CD14-positive monocyte (primary cell): ENCODE data around the gene PPP4R1. TPM values are rescaled to one million over a fixed set of nuclear protein-coding genes. Genes with fewer than 3 reads are reported as not detected.

ENCODE experiments used
- DNase-seq, 3 donors: peaks; one replicate each; pipeline ENCODE4 v3.0.0-alpha.2; 2011 to 2022
- H2AFZ ChIP-seq: 2 replicates; pipeline ENCODE4 v1.6.0; 2012; ENCODE audit warnings: mild to moderate bottlenecking, low read depth, low read length, inconsistent platforms; ENCODE audit not compliant: insufficient read depth, poor library complexity, severe bottlenecking
- H3K27ac ChIP-seq, 2 donors: 1 replicate in 1 of 2; 2 replicates in 1 of 2; pipeline ENCODE4 v1.5.1; 2012 to 2013; ENCODE audit warnings: low read length in 2 of 2, control low read depth in 1 of 2, inconsistent platforms in 1 of 2, low read depth in 1 of 2, mild to moderate bottlenecking in 1 of 2
- H3K27me3 ChIP-seq, 2 donors: one replicate each; pipeline versions ENCODE4 v1.6.0 to v1.6.1; 2011 to 2013; ENCODE audit warnings: low read length in 2 of 2; ENCODE audit not compliant: control insufficient read depth in 2 of 2, insufficient read depth in 2 of 2
- H3K36me3 ChIP-seq, 2 donors: replicated peaks in 1 of 2; 1 replicate in 1 of 2; 2 replicates in 1 of 2; pipeline versions ENCODE4 v1.5.1 to v1.6.1; 2012 to 2013; ENCODE audit warnings: low read length in 2 of 2, control low read depth in 1 of 2, inconsistent platforms in 1 of 2, mild to moderate bottlenecking in 1 of 2; ENCODE audit not compliant: insufficient read depth in 2 of 2, control insufficient read depth in 1 of 2
- H3K4me1 ChIP-seq, 2 donors: 1 replicate in 1 of 2; 2 replicates in 1 of 2; pipeline versions ENCODE4 v1.5.1 to v1.6.1; 2012 to 2013; ENCODE audit warnings: low read length in 2 of 2, control low read depth in 1 of 2, inconsistent platforms in 1 of 2, mild to moderate bottlenecking in 1 of 2, moderate library complexity in 1 of 2; ENCODE audit not compliant: insufficient read depth in 2 of 2, control insufficient read depth in 1 of 2
- H3K4me2 ChIP-seq: replicated peaks from 2 replicates; pipeline ENCODE3; 2012; ENCODE audit warnings: low read length, moderate library complexity, mild to moderate bottlenecking; ENCODE audit not compliant: poor library complexity, severe bottlenecking; ENCODE audit errors: extremely low read depth
- H3K4me3 ChIP-seq, 3 experiments: fragments of 200-600 bp in 1 of 3; sonication (generic) in 1 of 3; replicated peaks in 1 of 3; 1 replicate in 2 of 3; 2 replicates in 1 of 3; pipeline ENCODE4 v1.5.1; 2011 to 2013; ENCODE audit warnings: low read length in 3 of 3, mild to moderate bottlenecking in 3 of 3, control low read depth in 2 of 3, low read depth in 2 of 3, inconsistent platforms in 1 of 3, moderate library complexity in 1 of 3
- H3K79me2 ChIP-seq: 2 replicates; pipeline ENCODE4 v1.6.0; 2012; ENCODE audit warnings: mild to moderate bottlenecking, control low read depth, inconsistent platforms, low read length, moderate library complexity; ENCODE audit not compliant: insufficient read depth
- H3K9ac ChIP-seq: 2 replicates; pipeline ENCODE4 v1.6.0; 2017; ENCODE audit warnings: low read length, mild to moderate bottlenecking; ENCODE audit not compliant: insufficient read depth, poor library complexity, severe bottlenecking
- H3K9me3 ChIP-seq, 2 donors: replicated peaks in 1 of 2; 1 replicate in 1 of 2; 2 replicates in 1 of 2; pipeline versions ENCODE4 v1.5.1 to v1.6.1; 2012 to 2013; ENCODE audit warnings: low read length in 2 of 2, control low read depth in 1 of 2; ENCODE audit not compliant: control insufficient read depth in 1 of 2, insufficient read depth in 1 of 2
- H4K20me1 ChIP-seq: 2 replicates; pipeline ENCODE4 v1.6.0; 2012; ENCODE audit warnings: mild to moderate bottlenecking, low read length, control low read depth, moderate library complexity; ENCODE audit not compliant: insufficient read depth
- H3K27ac Mint-ChIP-seq, 7 donors: one replicate each; pipeline ENCODE4 v1.8.0; 2020; ENCODE audit warnings: mild to moderate bottlenecking in 7 of 7, mixed read lengths in 7 of 7, moderate library complexity in 6 of 7, inconsistent platforms in 2 of 7
- H3K27me3 Mint-ChIP-seq, 3 donors: one replicate each; pipeline ENCODE4 v1.8.0; 2021 to 2022; ENCODE audit warnings: low read depth in 3 of 3, mild to moderate bottlenecking in 3 of 3, mixed read lengths in 3 of 3, moderate library complexity in 3 of 3, inconsistent platforms in 1 of 3
- H3K36me3 Mint-ChIP-seq, 2 donors: one replicate each; pipeline ENCODE4 v1.8.0; 2020; ENCODE audit warnings: mixed read lengths in 2 of 2, inconsistent platforms in 1 of 2, mild to moderate bottlenecking in 1 of 2
- H3K4me1 Mint-ChIP-seq: one replicate; pipeline ENCODE4 v1.8.0; 2020; ENCODE audit warnings: mild to moderate bottlenecking, mixed read lengths
- H3K4me3 Mint-ChIP-seq, 2 donors: one replicate each; pipeline ENCODE4 v1.8.0; 2020; ENCODE audit warnings: mild to moderate bottlenecking in 2 of 2, mixed read lengths in 2 of 2, moderate library complexity in 1 of 2
- H3K9me3 Mint-ChIP-seq, 7 donors: one replicate each; pipeline ENCODE4 v1.8.0; 2020 to 2022; ENCODE audit warnings: mixed read lengths in 7 of 7, mild to moderate bottlenecking in 6 of 7, moderate library complexity in 6 of 7, inconsistent platforms in 2 of 7
- WGBS: methylation state at CpG from one replicate; pipeline ENCODE4 v1.1.5; 2013; ENCODE audit warnings: missing lambda C conversion rate; ENCODE audit not compliant: insufficient coverage; 5-methylcytosine and 5-hydroxymethylcytosine counted together
- intact Hi-C, 2 donors: fragments of 100-400 bp; cut with micrococcal nuclease; formaldehyde crosslinking; loops; one replicate each; pipeline versions ENCODE4 v1.15.0 to v1.15.1; 2023
- polyA plus RNA-seq, 3 donors: library from polyadenylated mRNA; depleted of rRNA in 1 of 3; unstranded in 2 of 3; stranded (reverse) in 1 of 3; fragments of 300-500 nt in 2 of 3; fragments of >200 nt in 1 of 3; fragmentation: Illumina TruSeq in 2 of 3; gene quantifications; 1 replicate in 2 of 3; 2 replicates in 1 of 3; pipeline ENCODE4 v1.2.3, GENCODE V29; 2012 to 2021
- TF ChIP-seq, protein P1 (sequence below): fragments of 200-600 bp; IDR thresholded peaks from one replicate; pipeline ENCODE4 v1.8.0; 2022; ENCODE audit warnings: antibody characterized with exemption, mild to moderate bottlenecking

PPP4R1 gene
- polyA plus RNA-seq, 3 donors: 22.0 to 45.3 (median 24.6) TPM

DNA sequence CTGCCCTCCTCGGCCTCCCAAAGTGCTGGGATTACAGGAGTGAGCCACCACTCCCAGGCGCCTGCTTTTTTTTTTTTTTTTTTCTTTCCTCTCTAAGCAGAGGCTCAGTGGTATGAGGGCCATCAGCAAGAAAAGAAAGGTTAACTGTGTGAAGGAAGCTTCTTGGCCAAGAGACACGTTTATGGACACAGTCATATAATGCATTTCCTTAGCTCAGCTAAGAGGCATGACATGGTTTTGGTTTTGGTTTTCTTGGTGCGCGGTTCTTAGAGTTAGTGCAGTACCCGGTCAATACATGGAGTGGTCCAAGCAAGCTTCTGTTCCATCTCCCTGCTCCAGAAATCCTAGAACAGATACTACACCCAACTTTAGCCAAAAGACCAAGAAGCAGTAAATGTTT, 96.5 kb downstream of the PPP4R1 start:
- 40% methylated on average over 1 of the region's 6 CpGs for WGBS
- Mint-ChIP-seq H3K27me3 (no peaks in the 10 kb centered on the region), H3K27ac (no peak overlapping the region), H3K36me3 (peaks cover 44 to 58% of the 10 kb centered on the region in 2 donors), H3K4me3 (no peak overlapping the region), H3K4me1 (no peaks in the 10 kb centered on the region), H3K9me3 (no peaks in the 10 kb centered on the region)
- intact Hi-C loops: loop anchor here (5.0 to 10.0 kb wide), 2 partner anchors 443 to 446 kb away; no protein-coding TSS in a partner anchor
- Histone ChIP-seq H3K79me2 (peaks cover 4% of the 10 kb centered on the region), H3K9ac (no peak overlapping the region), H3K27me3 (no peaks in the 10 kb centered on the region), H3K27ac (no peak overlapping the region), H2AFZ (no peak overlapping the region), H3K4me2 (no peak overlapping the region), H3K9me3 (no peaks in the 10 kb centered on the region), H3K36me3 (peaks cover 36 to 64% of the 10 kb centered on the region in 2 donors), H3K4me3 (no peak overlapping the region), H3K4me1 (no peaks in the 10 kb centered on the region), H4K20me1 (peaks cover 9% of the 10 kb centered on the region)
- DNase-seq: no peak
- TF ChIP-seq, protein P1, sequence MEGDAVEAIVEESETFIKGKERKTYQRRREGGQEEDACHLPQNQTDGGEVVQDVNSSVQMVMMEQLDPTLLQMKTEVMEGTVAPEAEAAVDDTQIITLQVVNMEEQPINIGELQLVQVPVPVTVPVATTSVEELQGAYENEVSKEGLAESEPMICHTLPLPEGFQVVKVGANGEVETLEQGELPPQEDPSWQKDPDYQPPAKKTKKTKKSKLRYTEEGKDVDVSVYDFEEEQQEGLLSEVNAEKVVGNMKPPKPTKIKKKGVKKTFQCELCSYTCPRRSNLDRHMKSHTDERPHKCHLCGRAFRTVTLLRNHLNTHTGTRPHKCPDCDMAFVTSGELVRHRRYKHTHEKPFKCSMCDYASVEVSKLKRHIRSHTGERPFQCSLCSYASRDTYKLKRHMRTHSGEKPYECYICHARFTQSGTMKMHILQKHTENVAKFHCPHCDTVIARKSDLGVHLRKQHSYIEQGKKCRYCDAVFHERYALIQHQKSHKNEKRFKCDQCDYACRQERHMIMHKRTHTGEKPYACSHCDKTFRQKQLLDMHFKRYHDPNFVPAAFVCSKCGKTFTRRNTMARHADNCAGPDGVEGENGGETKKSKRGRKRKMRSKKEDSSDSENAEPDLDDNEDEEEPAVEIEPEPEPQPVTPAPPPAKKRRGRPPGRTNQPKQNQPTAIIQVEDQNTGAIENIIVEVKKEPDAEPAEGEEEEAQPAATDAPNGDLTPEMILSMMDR: no peak

DNA sequence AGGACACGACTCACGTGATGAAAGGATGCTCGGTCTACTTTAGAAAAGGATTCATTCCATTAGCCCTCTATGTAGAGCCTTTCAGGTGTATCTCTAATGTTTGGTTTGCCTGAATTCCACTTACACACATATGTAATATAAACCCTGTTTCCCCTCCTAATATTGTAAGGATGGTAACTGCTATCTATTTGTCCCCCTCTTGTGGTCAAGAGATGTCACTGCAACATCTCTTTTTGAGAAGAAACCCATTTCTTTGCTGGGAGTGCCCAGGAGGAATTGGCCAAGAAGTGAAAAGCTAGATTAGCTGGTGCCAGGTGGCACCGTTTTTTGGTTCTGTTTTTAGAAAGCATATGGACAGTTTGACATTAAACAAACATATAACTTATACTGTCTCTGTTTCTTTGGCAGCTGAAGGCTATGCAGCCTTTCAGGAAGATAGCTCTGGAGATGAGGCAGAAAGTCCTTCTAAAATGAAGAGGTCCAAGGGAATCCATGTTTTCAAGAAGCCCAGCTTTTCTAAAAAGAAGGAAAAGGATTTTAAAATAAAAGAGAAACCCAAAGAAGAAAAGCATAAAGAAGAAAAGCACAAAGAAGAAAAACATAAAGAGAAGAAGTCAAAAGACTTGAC, 97.8 kb downstream of the PPP4R1 start:
- Histone ChIP-seq H3K27ac (no peak overlapping the region), H2AFZ (no peak overlapping the region), H3K4me1 (no peaks in the 10 kb centered on the region), H3K9ac (no peak overlapping the region), H3K4me2 (no peak overlapping the region), H3K79me2 (peaks cover 12% of the 10 kb centered on the region), H3K27me3 (no peaks in the 10 kb centered on the region), H3K4me3 (no peak overlapping the region), H4K20me1 (peaks cover 17% of the 10 kb centered on the region), H3K9me3 (no peaks in the 10 kb centered on the region), H3K36me3 (peaks cover 29 to 54% of the 10 kb centered on the region in 2 donors)
- Mint-ChIP-seq H3K27me3 (no peaks in the 10 kb centered on the region), H3K27ac (no peak overlapping the region), H3K4me1 (no peaks in the 10 kb centered on the region), H3K9me3 (no peaks in the 10 kb centered on the region), H3K36me3 (peaks cover 39 to 48% of the 10 kb centered on the region in 2 donors), H3K4me3 (no peak overlapping the region)
- WGBS: no CpG with 5 or more reads among the region's 4 CpGs
- peak; percentile 21 to 56 (median 51) for DNase-seq
- TF ChIP-seq, protein P1: peak; percentile 90
- intact Hi-C loops: loop anchor here (5.0 to 10.0 kb wide), 2 partner anchors 442 to 444 kb away; no protein-coding TSS in a partner anchor
